ENCODE data around the gene NUP93.

Gene NUP93

DNA sequence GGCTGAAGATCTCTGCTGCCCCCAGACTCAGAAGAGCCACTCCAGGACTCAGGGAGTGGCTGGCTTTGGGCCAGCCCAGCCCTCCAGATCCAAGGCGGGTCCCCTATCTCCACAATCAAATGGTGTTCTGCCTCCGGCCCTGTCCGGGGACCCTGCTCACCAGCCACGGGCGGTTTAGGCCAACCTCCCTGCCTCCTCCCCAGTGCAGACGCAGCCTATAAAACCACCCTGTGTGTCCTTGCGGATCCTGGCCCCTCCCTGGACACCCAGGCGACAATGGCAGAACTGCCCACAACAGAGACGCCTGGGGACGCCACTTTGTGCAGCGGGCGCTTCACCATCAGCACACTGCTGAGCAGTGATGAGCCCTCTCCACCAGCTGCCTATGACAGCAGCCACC, 135.0 kb downstream of the NUP93 start, which contains the start of gene SLC12A3:
TSS of gene SLC12A3 (plus strand) at position 248 of the 400 bp plus-strand sequence. CDS start at position 277, 29 bp downstream.
- DNase-seq (no peak), ATAC-seq (ENCODE audit: insufficient read depth, low read depth) (no peak)
- Histone ChIP-seq H3K4me2 (ENCODE audit: insufficient read depth, low read length) (no peak within 1 kb of the TSS), H3K4me3 (ENCODE audit: low read depth in 1 of 2, low read length in 2 of 2) (no peak within 1 kb of the TSS), H3K79me2 (ENCODE audit: insufficient read depth, low read length) (no peaks in the 10 kb centered on the region), H3K27ac (ENCODE audit: low read length) (no peak within 1 kb of the TSS), H2AFZ (ENCODE audit: low read depth, low read length) (no peak within 1 kb of the TSS), H3K9me3 (ENCODE audit: insufficient read depth, low read length, severe bottlenecking) (no peaks in the 10 kb centered on the region), H3K9ac (ENCODE audit: low read depth, low read length) (no peak within 1 kb of the TSS), H3K4me1 (ENCODE audit: insufficient read depth, low read length) (peaks cover 24% of the 10 kb centered on the region), H4K20me1 (ENCODE audit: insufficient read depth, low read length) (no peaks in the 10 kb centered on the region), H3K27me3 (ENCODE audit: insufficient read depth, low read length, poor library complexity) (no peaks in the 10 kb centered on the region), H3K36me3 (ENCODE audit: insufficient read depth, low read length) (no peaks in the 10 kb centered on the region)
- TF ChIP-seq, protein P1, sequence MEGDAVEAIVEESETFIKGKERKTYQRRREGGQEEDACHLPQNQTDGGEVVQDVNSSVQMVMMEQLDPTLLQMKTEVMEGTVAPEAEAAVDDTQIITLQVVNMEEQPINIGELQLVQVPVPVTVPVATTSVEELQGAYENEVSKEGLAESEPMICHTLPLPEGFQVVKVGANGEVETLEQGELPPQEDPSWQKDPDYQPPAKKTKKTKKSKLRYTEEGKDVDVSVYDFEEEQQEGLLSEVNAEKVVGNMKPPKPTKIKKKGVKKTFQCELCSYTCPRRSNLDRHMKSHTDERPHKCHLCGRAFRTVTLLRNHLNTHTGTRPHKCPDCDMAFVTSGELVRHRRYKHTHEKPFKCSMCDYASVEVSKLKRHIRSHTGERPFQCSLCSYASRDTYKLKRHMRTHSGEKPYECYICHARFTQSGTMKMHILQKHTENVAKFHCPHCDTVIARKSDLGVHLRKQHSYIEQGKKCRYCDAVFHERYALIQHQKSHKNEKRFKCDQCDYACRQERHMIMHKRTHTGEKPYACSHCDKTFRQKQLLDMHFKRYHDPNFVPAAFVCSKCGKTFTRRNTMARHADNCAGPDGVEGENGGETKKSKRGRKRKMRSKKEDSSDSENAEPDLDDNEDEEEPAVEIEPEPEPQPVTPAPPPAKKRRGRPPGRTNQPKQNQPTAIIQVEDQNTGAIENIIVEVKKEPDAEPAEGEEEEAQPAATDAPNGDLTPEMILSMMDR (IDR thresholded peaks at IDR 0.05; ENCODE audit: borderline replicate concordance, extremely low read depth, low read length, poor library complexity, severe bottlenecking): no peak
- TF ChIP-seq EZH2 (IDR thresholded peaks at IDR 0.05; ENCODE audit: borderline replicate concordance, low read depth, low read length, severe bottlenecking): no peak

DNA sequence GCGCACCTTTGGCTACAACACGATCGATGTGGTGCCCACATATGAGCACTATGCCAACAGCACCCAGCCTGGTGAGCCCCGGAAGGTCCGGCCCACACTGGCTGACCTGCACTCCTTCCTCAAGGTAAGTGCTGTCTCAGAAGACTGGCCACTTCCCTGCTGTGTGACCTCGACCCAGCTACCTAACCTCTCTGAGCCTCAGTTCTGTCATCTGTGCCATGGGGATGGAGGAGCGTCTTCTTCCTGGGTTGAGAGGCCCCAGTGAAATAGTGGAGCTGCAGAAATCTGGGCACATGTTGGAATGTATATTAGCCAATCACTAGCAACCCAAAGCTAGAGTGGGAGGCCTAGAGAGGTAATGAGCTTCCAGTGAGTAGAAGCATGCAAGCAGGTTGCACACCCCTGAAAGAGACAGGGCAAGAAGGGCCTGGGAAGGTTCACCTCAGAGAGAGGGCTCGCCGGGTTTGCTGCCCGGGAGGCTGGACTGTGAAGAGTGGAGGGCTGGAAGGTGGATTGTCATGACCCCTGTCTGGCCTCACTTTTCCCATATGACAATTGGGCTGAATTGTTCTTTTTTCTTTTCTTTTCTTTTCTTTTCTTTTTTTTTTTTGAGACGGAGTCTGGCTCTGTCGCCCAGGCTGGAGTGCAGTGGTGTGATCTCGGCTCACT, 135.6 kb downstream of the NUP93 start:
- no peak overlapping the region for H3K27ac ChIP-seq (ENCODE audit: low read length)

DNA sequence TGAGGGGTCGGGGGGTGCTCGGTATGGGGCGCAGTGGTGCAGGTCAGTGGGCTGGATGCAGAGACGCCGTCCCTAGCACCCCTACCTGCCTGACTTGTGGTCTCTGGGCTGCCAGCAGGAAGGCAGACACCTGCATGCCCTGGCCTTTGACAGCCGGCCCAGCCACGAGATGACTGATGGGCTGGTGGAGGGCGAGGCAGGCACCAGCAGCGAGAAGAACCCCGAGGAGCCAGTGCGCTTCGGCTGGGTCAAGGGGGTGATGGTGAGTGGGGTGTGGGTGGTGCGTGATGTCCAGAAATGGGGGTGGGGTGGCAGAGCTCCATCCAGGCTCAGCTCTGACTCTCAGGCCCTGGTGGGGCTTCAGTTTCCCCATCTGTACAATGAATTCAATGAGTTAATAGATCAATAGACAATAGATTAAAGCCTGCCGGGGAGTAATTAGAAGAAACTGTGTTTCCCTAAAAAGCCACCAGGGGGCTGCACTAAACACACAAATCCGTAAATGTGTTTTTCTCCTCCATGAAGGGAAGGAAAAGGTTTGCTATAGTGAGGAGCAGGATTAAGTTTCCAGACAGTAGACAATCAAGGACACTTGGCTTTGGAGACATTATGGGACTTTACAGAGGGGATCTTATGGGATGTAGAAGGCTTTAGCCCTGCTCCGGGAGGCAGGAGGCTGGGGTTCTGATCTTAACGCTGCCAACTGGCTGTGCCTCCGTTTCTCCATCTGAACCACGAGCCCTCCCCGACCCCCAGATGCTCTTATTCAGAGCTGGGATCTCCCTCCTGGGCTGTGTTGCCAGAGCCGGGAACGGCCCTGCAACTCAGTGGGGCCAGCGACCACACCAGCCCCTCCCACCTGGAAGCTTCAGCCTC, 137.3 kb downstream of the NUP93 start:
- TF ChIP-seq, protein P1 (IDR thresholded peaks at IDR 0.05; ENCODE audit: borderline replicate concordance, extremely low read depth, low read length, poor library complexity, severe bottlenecking): peak; percentile 75
- no peak for TF ChIP-seq EZH2 (IDR thresholded peaks at IDR 0.05; ENCODE audit: borderline replicate concordance, low read depth, low read length, severe bottlenecking)
- Histone ChIP-seq H3K79me2 (ENCODE audit: insufficient read depth, low read length) (no peaks in the 10 kb centered on the region), H3K4me3 (ENCODE audit: low read depth in 1 of 2, low read length in 2 of 2) (no peak overlapping the region), H2AFZ (ENCODE audit: low read depth, low read length) (peak overlapping the region; percentile 61), H3K9ac (ENCODE audit: low read depth, low read length) (no peak overlapping the region), H3K36me3 (ENCODE audit: insufficient read depth, low read length) (no peaks in the 10 kb centered on the region), H3K4me1 (ENCODE audit: insufficient read depth, low read length) (peaks cover 1% of the 10 kb centered on the region), H3K9me3 (ENCODE audit: insufficient read depth, low read length, severe bottlenecking) (no peaks in the 10 kb centered on the region), H3K27ac (ENCODE audit: low read length) (no peak overlapping the region), H3K27me3 (ENCODE audit: insufficient read depth, low read length, poor library complexity) (no peaks in the 10 kb centered on the region), H4K20me1 (ENCODE audit: insufficient read depth, low read length) (no peaks in the 10 kb centered on the region), H3K4me2 (ENCODE audit: insufficient read depth, low read length) (no peak overlapping the region)
- peak; percentile 47 for DNase-seq
- peak; percentile 60; the same call in 1 of the 3 replicates for ATAC-seq (ENCODE audit: insufficient read depth, low read depth)

More for the DNA sequence above, 135.6 kb downstream of the NUP93 start:
- TF ChIP-seq EZH2 (IDR thresholded peaks at IDR 0.05; ENCODE audit: borderline replicate concordance, low read depth, low read length, severe bottlenecking): no peak
- TF ChIP-seq, protein P1 (IDR thresholded peaks at IDR 0.05; ENCODE audit: borderline replicate concordance, extremely low read depth, low read length, poor library complexity, severe bottlenecking): no peak
- no peak overlapping the region for H3K4me3 ChIP-seq (ENCODE audit: low read depth in 1 of 2, low read length in 2 of 2)
- no peaks in the 10 kb centered on the region for H3K79me2 ChIP-seq (ENCODE audit: insufficient read depth, low read length)
- peaks cover 18% of the 10 kb centered on the region for H3K4me1 ChIP-seq (ENCODE audit: insufficient read depth, low read length)
- no peaks in the 10 kb centered on the region for H4K20me1 ChIP-seq (ENCODE audit: insufficient read depth, low read length)
- H3K4me2 ChIP-seq (ENCODE audit: insufficient read depth, low read length): no peak overlapping the region
- H3K9ac ChIP-seq (ENCODE audit: low read depth, low read length): no peak overlapping the region
- no peaks in the 10 kb centered on the region for H3K27me3 ChIP-seq (ENCODE audit: insufficient read depth, low read length, poor library complexity)
- H3K9me3 ChIP-seq (ENCODE audit: insufficient read depth, low read length, severe bottlenecking): no peaks in the 10 kb centered on the region
- H3K36me3 ChIP-seq (ENCODE audit: insufficient read depth, low read length): no peaks in the 10 kb centered on the region
- no peak for DNase-seq
- no peak for ATAC-seq (ENCODE audit: insufficient read depth, low read depth)
- H2AFZ ChIP-seq (ENCODE audit: low read depth, low read length): no peak overlapping the region

Measured in DND-41 (cell line).